Adipocyte (in vitro differentiated cells): ENCODE data around the gene CNGA4.
"Not testable (repeated sequence)": the region's sequence is repeated elsewhere in the genome, so short reads cannot be mapped to it uniquely, and the experiment has no call there.

Experiments
- DNase-seq: peaks from one replicate; pipeline ENCODE4 v3.0.0-alpha.2; 2015; ENCODE audit warnings: low read depth
- H3K27me3 ChIP-seq: replicated peaks from 2 replicates; pipeline ENCODE4 v1.7.0; 2013; ENCODE audit warnings: mild to moderate bottlenecking, low read length, moderate library complexity; ENCODE audit not compliant: control insufficient read depth, insufficient read depth
- H3K36me3 ChIP-seq: 2 replicates; pipeline ENCODE4 v1.7.0; 2013; ENCODE audit warnings: low read length, mild to moderate bottlenecking, moderate library complexity; ENCODE audit not compliant: control insufficient read depth, insufficient read depth, severe bottlenecking
- H3K4me1 ChIP-seq: 2 replicates; pipeline ENCODE4 v1.7.0; 2013; ENCODE audit warnings: mild to moderate bottlenecking, low read length, moderate library complexity; ENCODE audit not compliant: control insufficient read depth, insufficient read depth
- H3K4me3 ChIP-seq: 2 replicates; pipeline ENCODE4 v1.7.0; 2013; ENCODE audit warnings: mild to moderate bottlenecking, low read length, moderate library complexity
- H3K9ac ChIP-seq: 2 replicates; pipeline ENCODE4 v1.7.0; 2013; ENCODE audit warnings: mild to moderate bottlenecking, low read length, moderate library complexity
- H3K9me3 ChIP-seq: 2 replicates; pipeline ENCODE4 v1.7.0; 2013; ENCODE audit warnings: mild to moderate bottlenecking, low read length, moderate library complexity; ENCODE audit not compliant: control insufficient read depth

Gene CNGA4

GRCh38 chr11:6245536-6245935, 6.6 kb downstream of the CNGA4 start:
- Histone ChIP-seq H3K27me3 (no peaks in the 10 kb centered on the region), H3K4me3 (no peak overlapping the region), H3K36me3 (no peaks in the 10 kb centered on the region), H3K4me1 (peaks cover 28% of the 10 kb centered on the region), H3K9ac (no peak overlapping the region), H3K9me3 (no peaks in the 10 kb centered on the region)
- DNase-seq = no peak

GRCh38 chr11:6248248-6248647, 9.4 kb downstream of the CNGA4 start:
- Histone ChIP-seq H3K36me3 (no peaks in the 10 kb centered on the region), H3K9ac (no peak overlapping the region), H3K4me1 (peaks cover 44% of the 10 kb centered on the region), H3K27me3 (no peaks in the 10 kb centered on the region), H3K9me3 (no peaks in the 10 kb centered on the region), H3K4me3 (no peak overlapping the region)
- DNase-seq = peak; percentile 91

- H3K9ac ChIP-seq = not testable (repeated sequence)
These were observed 10.0 kb downstream of the CNGA4 start for GRCh38 chr11:6248897-6249296.

GRCh38 chr11:6249770-6250555, 11.1 kb downstream of the CNGA4 start:
- H3K36me3 ChIP-seq = no peaks in the 10 kb centered on the region
- H3K27me3 ChIP-seq = no peaks in the 10 kb centered on the region
- H3K4me3 ChIP-seq = no peak overlapping the region
- peak overlapping the region; percentile 1 for H3K9ac ChIP-seq
- H3K4me1 ChIP-seq = peaks cover 44% of the 10 kb centered on the region
- H3K9me3 ChIP-seq = no peaks in the 10 kb centered on the region
- DNase-seq = peak; percentile 89

More at GRCh38 chr11:6248897-6249296, 10.0 kb downstream of the CNGA4 start:
- not testable (repeated sequence) for H3K9me3 ChIP-seq, H3K36me3 ChIP-seq, DNase-seq, H3K4me3 ChIP-seq, H3K27me3 ChIP-seq
- H3K4me1 ChIP-seq = peaks cover 44% of the 10 kb centered on the region

- peak; percentile 75 for DNase-seq
These were observed 12.3 kb downstream of the CNGA4 start for GRCh38 chr11:6251120-6251733.

GRCh38 chr11:6251990-6252473, 13.1 kb downstream of the CNGA4 start:
- Histone ChIP-seq H3K36me3 (no peaks in the 10 kb centered on the region), H3K4me1 (peaks cover 44% of the 10 kb centered on the region), H3K27me3 (peaks cover 10% of the 10 kb centered on the region), H3K9ac (no peak overlapping the region), H3K9me3 (no peaks in the 10 kb centered on the region), H3K4me3 (peak overlapping the region; percentile 13)
- peak; percentile 28 for DNase-seq

More at GRCh38 chr11:6251120-6251733, 12.3 kb downstream of the CNGA4 start:
- no peak overlapping the region for H3K9ac ChIP-seq
- H3K4me3 ChIP-seq = no peak overlapping the region
- no peaks in the 10 kb centered on the region for H3K36me3 ChIP-seq
- no peaks in the 10 kb centered on the region for H3K9me3 ChIP-seq
- H3K27me3 ChIP-seq = peaks cover 4% of the 10 kb centered on the region
- H3K4me1 ChIP-seq = peaks cover 44% of the 10 kb centered on the region

- Histone ChIP-seq H3K36me3 (no peaks in the 10 kb centered on the region), H3K4me3 (no peak overlapping the region), H3K9me3 (no peaks in the 10 kb centered on the region), H3K27me3 (peaks cover 22% of the 10 kb centered on the region), H3K4me1 (peaks cover 39% of the 10 kb centered on the region), H3K9ac (no peak overlapping the region)
- DNase-seq = no peak
These were observed 14.3 kb downstream of the CNGA4 start for GRCh38 chr11:6253197-6253596.

- DNase-seq = no peak
- Histone ChIP-seq H3K4me1 (peaks cover 5% of the 10 kb centered on the region), H3K9ac (no peak overlapping the region), H3K9me3 (no peaks in the 10 kb centered on the region), H3K36me3 (no peaks in the 10 kb centered on the region), H3K4me3 (no peak overlapping the region), H3K27me3 (peaks cover 58% of the 10 kb centered on the region)
These were observed 19.3 kb downstream of the CNGA4 start for GRCh38 chr11:6258141-6258540.

- Histone ChIP-seq H3K9ac (no peak overlapping the region), H3K4me3 (peak overlapping the region; percentile 53), H3K36me3 (no peaks in the 10 kb centered on the region), H3K9me3 (no peaks in the 10 kb centered on the region), H3K27me3 (peaks cover 58% of the 10 kb centered on the region), H3K4me1 (peaks cover 5% of the 10 kb centered on the region)
- DNase-seq = peak; percentile 32
These were observed 19.7 kb downstream of the CNGA4 start for GRCh38 chr11:6258571-6259081.

GRCh38 chr11:6260207-6260726, 21.4 kb downstream of the CNGA4 start:
- H3K4me3 ChIP-seq = no peak overlapping the region
- H3K9me3 ChIP-seq = no peaks in the 10 kb centered on the region
- no peak for DNase-seq
- H3K4me1 ChIP-seq = peaks cover 5% of the 10 kb centered on the region
- peaks cover 58% of the 10 kb centered on the region for H3K27me3 ChIP-seq
- H3K9ac ChIP-seq = no peak overlapping the region
- H3K36me3 ChIP-seq = no peaks in the 10 kb centered on the region

GRCh38 chr11:6263662-6264061, 24.8 kb downstream of the CNGA4 start:
- peaks cover 4% of the 10 kb centered on the region for H3K4me1 ChIP-seq
- no peaks in the 10 kb centered on the region for H3K9me3 ChIP-seq
- H3K4me3 ChIP-seq = no peak overlapping the region
- peaks cover 31% of the 10 kb centered on the region for H3K27me3 ChIP-seq
- no peak overlapping the region for H3K9ac ChIP-seq
- H3K36me3 ChIP-seq = no peaks in the 10 kb centered on the region
- DNase-seq = no peak
